ENCODE results near the gene HYAL3. TPM values are rescaled to one million over a fixed set of nuclear protein-coding genes. Genes with fewer than 3 reads are reported as not detected.

Gene HYAL3
- total RNA-seq, 1 experiment from 2014 or later: 10.3 TPM

DNA sequence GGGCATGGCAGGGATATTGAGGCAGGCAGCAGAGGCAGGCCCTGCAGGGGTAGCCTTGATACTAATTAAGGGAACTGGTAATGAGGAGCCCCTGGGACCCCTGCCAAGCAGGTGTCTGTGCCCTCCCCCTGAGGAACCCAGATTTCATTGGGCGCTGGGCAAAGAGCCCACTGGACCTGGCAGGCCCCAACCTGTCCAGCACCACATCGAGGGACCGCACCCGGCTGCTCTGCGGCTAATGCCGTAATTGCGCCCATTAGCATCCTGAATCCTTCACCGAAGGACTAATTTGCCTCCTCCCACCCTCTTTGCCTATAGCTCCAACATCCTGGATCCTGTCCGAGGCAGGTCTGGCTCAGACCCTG, 44.0 kb downstream of the HYAL3 start:
- no peak overlapping the region; the same call in 1 of the 2 replicates for H3K27ac ChIP-seq (ENCODE audit: low read depth, low read length)
- BruUV-seq (replicated peaks): no TSS peak
- ChIA-PET CTCF (interaction anchor here (0.6 to 2.9 kb wide), 3 partner anchors 8 to 28 kb away, joined by 4 to 20 read pairs (median 4); no protein-coding TSS in a partner anchor), RAD21 (ENCODE audit: low non-redundant PET in 1 of 2, low total read pairs in 2 of 2, uncharacterized antibody in 2 of 2, unreplicated experiment in 2 of 2) (no interaction called here), POLR2A (no interaction called here)
- ATAC-seq: no peak
- peaks cover 4 to 53% of the 10 kb centered on the region in 2 experiments; a peak in 3 of 4 replicates for H3K4me1 ChIP-seq (ENCODE audit: control insufficient read depth in 1 of 2, insufficient read depth in 2 of 2, low read length in 2 of 2)
- no peak for DNase-seq (ENCODE audit: low read depth, low spot score)
- TF ChIP-seq TCF7L2 (IDR thresholded peaks at IDR 0.05; ENCODE audit: borderline replicate concordance, extremely low read depth, insufficient read depth, insufficient read length) (no peak), FOSL1 (IDR thresholded peaks at IDR 0.05; ENCODE audit: low read depth) (no peak), ZNF274 (IDR thresholded peaks at IDR 0.05; ENCODE audit: low read depth, low read length) (no peak), ELF1 (IDR thresholded peaks at IDR 0.05; ENCODE audit: borderline replicate concordance, low read depth) (no peak), EZH2phosphoT487 (IDR thresholded peaks at IDR 0.05; ENCODE audit: borderline replicate concordance) (no peak), EGR1 (IDR thresholded peaks at IDR 0.05; ENCODE audit: low read depth) (no peak), SP1 (IDR thresholded peaks at IDR 0.05; ENCODE audit: low read depth) (no peak), CBX3 (IDR thresholded peaks at IDR 0.05; ENCODE audit: low read depth) (no peak), SRF (IDR thresholded peaks at IDR 0.05; ENCODE audit: low read depth) (no peak)
- TF ChIP-seq, protein P1, sequence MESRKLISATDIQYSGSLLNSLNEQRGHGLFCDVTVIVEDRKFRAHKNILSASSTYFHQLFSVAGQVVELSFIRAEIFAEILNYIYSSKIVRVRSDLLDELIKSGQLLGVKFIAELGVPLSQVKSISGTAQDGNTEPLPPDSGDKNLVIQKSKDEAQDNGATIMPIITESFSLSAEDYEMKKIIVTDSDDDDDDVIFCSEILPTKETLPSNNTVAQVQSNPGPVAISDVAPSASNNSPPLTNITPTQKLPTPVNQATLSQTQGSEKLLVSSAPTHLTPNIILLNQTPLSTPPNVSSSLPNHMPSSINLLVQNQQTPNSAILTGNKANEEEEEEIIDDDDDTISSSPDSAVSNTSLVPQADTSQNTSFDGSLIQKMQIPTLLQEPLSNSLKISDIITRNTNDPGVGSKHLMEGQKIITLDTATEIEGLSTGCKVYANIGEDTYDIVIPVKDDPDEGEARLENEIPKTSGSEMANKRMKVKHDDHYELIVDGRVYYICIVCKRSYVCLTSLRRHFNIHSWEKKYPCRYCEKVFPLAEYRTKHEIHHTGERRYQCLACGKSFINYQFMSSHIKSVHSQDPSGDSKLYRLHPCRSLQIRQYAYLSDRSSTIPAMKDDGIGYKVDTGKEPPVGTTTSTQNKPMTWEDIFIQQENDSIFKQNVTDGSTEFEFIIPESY (IDR thresholded peaks at IDR 0.05; ENCODE audit: extremely low read depth, insufficient replicate concordance, low read length): no peak
- H3K36me3 ChIP-seq (ENCODE audit: control insufficient read depth in 1 of 2, insufficient read depth in 2 of 2, low read length in 2 of 2): peaks cover 11 to 15% of the 10 kb centered on the region in 2 experiments; a peak in 3 of 4 replicates
- no peaks in the 10 kb centered on the region for H3K9me2 ChIP-seq (ENCODE audit: insufficient read depth)
- no peak overlapping the region for H3K4me2 ChIP-seq (ENCODE audit: low read length)
- no peak overlapping the region for H2AFZ ChIP-seq (ENCODE audit: low read depth, low read length, poor library complexity, severe bottlenecking)
- H3K9me3 ChIP-seq (ENCODE audit: control insufficient read depth in 1 of 2, insufficient read depth in 1 of 2, low read depth in 1 of 2, low read length in 2 of 2): no peaks in the 10 kb centered on the region
- H3K27me3 ChIP-seq (ENCODE audit: insufficient read depth, low read length): no peaks in the 10 kb centered on the region
- H3K79me2 ChIP-seq (ENCODE audit: insufficient read depth, low read length): peaks cover 19% of the 10 kb centered on the region
- no peak overlapping the region for H3K9ac ChIP-seq (ENCODE audit: low read length)
- no peak overlapping the region for H3K4me3 ChIP-seq (replicated peaks in 1 of 2; ENCODE audit: low read depth in 1 of 2, low read length in 2 of 2)
- intact Hi-C loops (cut with micrococcal nuclease): no loop called here
- H4K20me1 ChIP-seq (ENCODE audit: insufficient read depth): no peaks in the 10 kb centered on the region

Measured in HCT116 (cell line).